Endodermal cell (in vitro differentiated cells): ENCODE measurements around the gene PSMD4. TPM values are rescaled to one million over a fixed set of nuclear protein-coding genes. Genes with fewer than 3 reads are reported as not detected.
"Not testable (repeated sequence)": the region's sequence is repeated elsewhere in the genome, so short reads cannot be mapped to it uniquely, and the experiment has no call there.

Source experiments
- DNase-seq: peaks from one replicate; pipeline ENCODE4 v3.0.0-alpha.2; 2017
- H3K27ac ChIP-seq: 2 replicates; pipeline ENCODE4 v1.5.1; 2013; ENCODE audit warnings: mild to moderate bottlenecking, low read depth, low read length, moderate library complexity
- H3K27me3 ChIP-seq: 2 replicates; pipeline ENCODE4 v1.6.1; 2013; ENCODE audit warnings: mild to moderate bottlenecking, low read length, moderate library complexity; ENCODE audit not compliant: insufficient read depth, control insufficient read depth, poor library complexity, severe bottlenecking
- H3K36me3 ChIP-seq: 2 replicates; pipeline ENCODE4 v1.7.0; 2013; ENCODE audit warnings: mild to moderate bottlenecking, low read length, moderate library complexity; ENCODE audit not compliant: control insufficient read depth, insufficient read depth
- H3K4me1 ChIP-seq: one replicate; pipeline ENCODE4 v1.7.0; 2013; ENCODE audit warnings: low read length; ENCODE audit not compliant: control insufficient read depth, insufficient read depth
- H3K4me3 ChIP-seq: 2 replicates; pipeline ENCODE4 v1.5.1; 2013; ENCODE audit warnings: mild to moderate bottlenecking, low read length, moderate library complexity
- H3K9ac ChIP-seq: 2 replicates; pipeline ENCODE4 v1.6.1; 2013; ENCODE audit warnings: mild to moderate bottlenecking, low read length, moderate library complexity; ENCODE audit not compliant: poor library complexity, severe bottlenecking; ENCODE audit errors: extremely low read depth
- H3K9me3 ChIP-seq: 2 replicates; pipeline ENCODE4 v1.6.1; 2013; ENCODE audit warnings: mild to moderate bottlenecking, low read length, moderate library complexity; ENCODE audit not compliant: control insufficient read depth
- H3K27ac Mint-ChIP-seq: 2 replicates; pipeline ENCODE4 v1.8.0; 2020; ENCODE audit warnings: mixed read lengths
- H3K27me3 Mint-ChIP-seq: 2 replicates; pipeline ENCODE4 v1.8.0; 2021; ENCODE audit warnings: mild to moderate bottlenecking, mixed read lengths; ENCODE audit not compliant: insufficient read depth
- H3K36me3 Mint-ChIP-seq: 2 replicates; pipeline ENCODE4 v1.8.0; 2020; ENCODE audit warnings: low read depth, mixed read lengths
- H3K4me1 Mint-ChIP-seq: 2 replicates; pipeline ENCODE4 v1.8.0; 2020; ENCODE audit warnings: mixed read lengths
- H3K4me3 Mint-ChIP-seq: 2 replicates; pipeline ENCODE4 v1.8.0; 2020; ENCODE audit warnings: mild to moderate bottlenecking, moderate library complexity, mixed read lengths
- H3K9me3 Mint-ChIP-seq: 2 replicates; pipeline ENCODE4 v1.8.0; 2020; ENCODE audit warnings: mild to moderate bottlenecking, mixed read lengths
- CTCF ChIP-seq: fragments of 200-600 bp; sonication (generic); conservative IDR thresholded peaks from 2 replicates; pipeline ENCODE4 v1.5.0; 2021; ENCODE audit warnings: antibody characterized with exemption, mild to moderate bottlenecking
- WGBS, 2 experiments: methylation state at CpG; one replicate each; pipeline versions ENCODE4 v1.1.5 to v1.1.7; 2013; ENCODE audit warnings: missing lambda C conversion rate in 2 of 2, mixed read lengths in 1 of 2; ENCODE audit not compliant: insufficient coverage in 1 of 2, insufficient read length in 1 of 2; 5-methylcytosine and 5-hydroxymethylcytosine counted together
- total RNA-seq, 2 donors: library from RNA; stranded (reverse); fragmentation: NEBNext Ultra II Directional in 1 of 2; extraction: Animal tissue kit (Norgen Biotek cat#: 25700) in 1 of 2; gene quantifications; 2 replicates in 1 of 2; 3 replicates in 1 of 2; pipeline ENCODE4 v1.2.1, GENCODE V29; 2021

Gene PSMD4
- total RNA-seq, 2 donors from 2014 or later = 188 to 205 TPM

DNA sequence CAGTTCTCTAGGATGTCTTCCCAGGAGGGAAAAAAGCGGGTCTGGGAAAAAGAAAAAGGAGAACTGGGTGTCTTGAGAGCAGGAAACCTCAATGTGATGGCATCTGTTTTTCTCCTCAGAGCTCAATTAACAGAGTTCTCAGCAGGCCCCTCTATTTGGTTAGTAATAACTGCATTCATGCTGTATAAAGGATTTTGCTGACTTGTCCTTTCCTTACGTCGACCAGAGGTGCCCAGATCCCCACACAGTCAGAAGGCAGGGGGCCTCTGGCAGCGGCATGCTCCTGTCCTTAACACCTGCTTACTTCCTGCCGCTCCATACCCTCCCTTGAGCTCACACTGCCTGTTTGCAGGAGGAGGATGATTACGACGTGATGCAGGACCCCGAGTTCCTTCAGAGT is 12.3 kb downstream of the PSMD4 start:
- no peak overlapping the region for H3K4me3 Mint-ChIP-seq
- no peak for TF ChIP-seq CTCF
- H3K4me1 Mint-ChIP-seq = peaks cover 3% of the 10 kb centered on the region
- no peak overlapping the region for H3K27ac ChIP-seq
- no peak overlapping the region for H3K9ac ChIP-seq
- no peaks in the 10 kb centered on the region for H3K9me3 ChIP-seq
- H3K9me3 Mint-ChIP-seq = no peaks in the 10 kb centered on the region
- H3K36me3 Mint-ChIP-seq = peaks cover 68% of the 10 kb centered on the region
- DNase-seq = no peak
- no peaks in the 10 kb centered on the region for H3K27me3 Mint-ChIP-seq
- H3K27me3 ChIP-seq = no peaks in the 10 kb centered on the region
- no peak overlapping the region for H3K4me3 ChIP-seq
- H3K27ac Mint-ChIP-seq = no peak overlapping the region
- H3K36me3 ChIP-seq = peaks cover 64% of the 10 kb centered on the region
- WGBS, 2 experiments = 76 to 80% methylated on average over 5 to 8 of the region's 8 CpGs
- no peaks in the 10 kb centered on the region for H3K4me1 ChIP-seq

GRCh38 chr1:151267760-151268159 is 13.2 kb downstream of the PSMD4 start:
- no peak for DNase-seq
- H3K36me3 Mint-ChIP-seq = peaks cover 67% of the 10 kb centered on the region
- no peak overlapping the region for H3K27ac ChIP-seq

DNA sequence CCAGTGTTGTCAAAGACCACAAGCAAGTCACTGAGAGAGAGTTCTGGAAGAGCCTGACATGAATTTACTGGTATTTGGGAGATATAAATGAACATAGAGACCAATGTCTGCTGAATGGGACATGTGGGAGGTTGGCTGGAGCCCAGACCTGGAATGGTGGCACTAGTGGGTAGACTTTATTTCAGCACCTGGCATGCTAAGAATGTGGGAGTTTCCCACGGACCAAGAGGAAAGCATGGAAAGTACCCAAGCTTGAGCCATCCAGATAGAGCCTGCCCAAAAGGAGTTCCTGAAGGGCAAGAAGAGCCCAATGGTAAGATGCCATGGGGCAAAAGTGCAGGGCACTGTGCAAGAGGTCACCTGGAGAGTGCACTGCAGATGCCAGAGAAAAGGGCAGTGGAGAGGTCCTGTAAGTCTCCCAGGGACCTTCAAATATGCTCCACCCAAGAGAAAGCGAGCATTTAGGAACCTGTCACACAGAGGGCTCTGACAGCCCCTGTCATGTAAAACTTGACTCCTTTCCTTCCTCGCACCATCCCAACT is 19.5 kb downstream of the PSMD4 start:
- no peaks in the 10 kb centered on the region for H3K9me3 Mint-ChIP-seq
- no peak overlapping the region for H3K4me3 Mint-ChIP-seq
- Histone ChIP-seq H3K4me1 (no peaks in the 10 kb centered on the region), H3K4me3 (no peak overlapping the region), H3K27ac (no peak overlapping the region), H3K9ac (no peak overlapping the region), H3K27me3 (no peaks in the 10 kb centered on the region), H3K9me3 (no peaks in the 10 kb centered on the region), H3K36me3 (peaks cover 8% of the 10 kb centered on the region)
- no peak overlapping the region for H3K27ac Mint-ChIP-seq
- TF ChIP-seq CTCF = no peak
- H3K4me1 Mint-ChIP-seq = no peaks in the 10 kb centered on the region
- no peak for DNase-seq
- peaks cover 20% of the 10 kb centered on the region for H3K36me3 Mint-ChIP-seq
- H3K27me3 Mint-ChIP-seq = peaks cover 12% of the 10 kb centered on the region
- WGBS, 2 experiments = 73 to 91% methylated on average over 1 to 3 of the region's 3 CpGs

More at GRCh38 chr1:151267760-151268159, 13.2 kb downstream of the PSMD4 start:
- no peaks in the 10 kb centered on the region for H3K4me1 Mint-ChIP-seq
- H3K27me3 Mint-ChIP-seq = no peaks in the 10 kb centered on the region
- H3K9me3 Mint-ChIP-seq = no peaks in the 10 kb centered on the region
- Histone ChIP-seq H3K27me3 (no peaks in the 10 kb centered on the region), H3K4me1 (no peaks in the 10 kb centered on the region), H3K9ac (no peak overlapping the region), H3K9me3 (no peaks in the 10 kb centered on the region), H3K4me3 (no peak overlapping the region), H3K36me3 (peaks cover 54% of the 10 kb centered on the region)
- no peak for TF ChIP-seq CTCF
- H3K4me3 Mint-ChIP-seq = no peak overlapping the region
- WGBS, 2 experiments = 95 to 96% methylated on average over 4 of the region's 4 CpGs
- no peak overlapping the region for H3K27ac Mint-ChIP-seq

DNA sequence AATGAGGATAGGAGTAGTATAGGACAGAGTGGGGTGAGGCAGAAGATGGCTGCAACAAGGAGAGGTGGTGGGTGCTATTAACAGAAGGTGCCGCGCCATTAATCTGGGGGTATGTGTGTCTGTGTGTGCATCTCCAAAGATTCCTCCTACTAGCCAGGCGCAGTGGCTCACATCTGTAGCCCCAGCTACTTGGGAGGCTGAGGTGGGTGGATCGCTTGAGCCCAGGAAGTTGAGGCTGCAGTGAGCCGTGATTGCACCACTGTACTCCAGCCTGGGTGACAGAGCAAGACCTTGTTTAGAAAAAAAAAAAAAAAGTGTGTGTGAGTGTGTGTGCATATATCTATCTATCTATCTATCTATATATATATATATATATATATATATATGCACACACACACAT is 20.8 kb downstream of the PSMD4 start:
- Mint-ChIP-seq H3K36me3 (peaks cover 15% of the 10 kb centered on the region), H3K27me3 (peaks cover 12% of the 10 kb centered on the region)
- DNase-seq, H3K9me3 Mint-ChIP-seq, H3K9me3 ChIP-seq, H3K36me3 ChIP-seq, H3K27ac ChIP-seq, H3K4me3 ChIP-seq, H3K9ac ChIP-seq, H3K4me3 Mint-ChIP-seq, H3K4me1 ChIP-seq, H3K4me1 Mint-ChIP-seq, H3K27me3 ChIP-seq, H3K27ac Mint-ChIP-seq: not testable (repeated sequence)
- 95 to 100% methylated on average over 2 to 5 of the region's 5 CpGs for WGBS, 2 experiments
